WTC11 (cell line): ENCODE results near the gene SHROOM3.

Experiments used
- NFYB ChIP-seq: sonication (generic); formaldehyde crosslinking; conservative IDR thresholded peaks from 2 replicates; pipeline ENCODE4 v1.8.0; 2022; ENCODE audit warnings: low read depth, missing genetic modification reagents
- NR1H2 ChIP-seq: sonication (generic); formaldehyde crosslinking; IDR thresholded peaks from 2 replicates; pipeline ENCODE4 v1.9.0; 2021; ENCODE audit warnings: mild to moderate bottlenecking, moderate library complexity, missing genetic modification reagents
- PRRX2 ChIP-seq: fragments of 250-450 bp; sonication (Bioruptor Pico); IDR thresholded peaks from 2 replicates; pipeline ENCODE4 v1.8.0; 2021; ENCODE audit warnings: mild to moderate bottlenecking
- SMAD3 ChIP-seq: sonication (generic); formaldehyde crosslinking; IDR thresholded peaks from 2 replicates; pipeline ENCODE4 v1.8.0; 2022; ENCODE audit warnings: missing genetic modification reagents, mild to moderate bottlenecking, borderline replicate concordance
- SP1 ChIP-seq: sonication (generic); formaldehyde crosslinking; conservative IDR thresholded peaks from 2 replicates; pipeline ENCODE4 v1.8.1; 2022; ENCODE audit warnings: missing genetic modification reagents
- ZBTB21 ChIP-seq: sonication (generic); formaldehyde crosslinking; IDR thresholded peaks from 2 replicates; pipeline ENCODE4 v1.8.1; 2023; ENCODE audit warnings: mild to moderate bottlenecking, missing genetic modification reagents, borderline replicate concordance
- ZNF416 ChIP-seq: fragments of 250-450 bp; sonication (Bioruptor Pico); IDR thresholded peaks from 2 replicates; pipeline ENCODE4 v1.9.0; 2021; ENCODE audit warnings: mild to moderate bottlenecking, inconsistent platforms
- ZNF423 ChIP-seq: fragments of 250-450 bp; sonication (Bioruptor Pico); IDR thresholded peaks from 2 replicates; pipeline ENCODE4 v2.1.2; 2022; ENCODE audit warnings: mild to moderate bottlenecking, moderate library complexity
- TF ChIP-seq, protein P1 (sequence below): sonication (generic); formaldehyde crosslinking; IDR thresholded peaks from 2 replicates; pipeline ENCODE4 v1.8.1; 2023; ENCODE audit warnings: mild to moderate bottlenecking, missing genetic modification reagents
- TF ChIP-seq, protein P2 (sequence below): fragments of 200-600 bp; IDR thresholded peaks from 2 replicates; pipeline ENCODE4 v1.8.0; 2022; ENCODE audit warnings: antibody characterized with exemption
- TF ChIP-seq, protein P3 (sequence below): sonication (generic); formaldehyde crosslinking; IDR thresholded peaks from 2 replicates; pipeline ENCODE4 v1.8.1; 2023; ENCODE audit warnings: mild to moderate bottlenecking, missing genetic modification reagents, moderate library complexity
- TF ChIP-seq, protein P4 (sequence below): fragments of 250-450 bp; sonication (Bioruptor Pico); IDR thresholded peaks from 2 replicates; pipeline ENCODE4 v1.9.0; 2021; ENCODE audit warnings: mild to moderate bottlenecking
- TF ChIP-seq, protein P5 (sequence below): sonication (generic); formaldehyde crosslinking; IDR thresholded peaks from 2 replicates; pipeline ENCODE4 v1.8.1; 2023; ENCODE audit warnings: mild to moderate bottlenecking, missing genetic modification reagents, borderline replicate concordance
- TF ChIP-seq, protein P6 (sequence below): sonication (generic); formaldehyde crosslinking; IDR thresholded peaks from 2 replicates; pipeline ENCODE4 v1.8.1; 2023; ENCODE audit warnings: mild to moderate bottlenecking, moderate library complexity, missing genetic modification reagents

DNA sequence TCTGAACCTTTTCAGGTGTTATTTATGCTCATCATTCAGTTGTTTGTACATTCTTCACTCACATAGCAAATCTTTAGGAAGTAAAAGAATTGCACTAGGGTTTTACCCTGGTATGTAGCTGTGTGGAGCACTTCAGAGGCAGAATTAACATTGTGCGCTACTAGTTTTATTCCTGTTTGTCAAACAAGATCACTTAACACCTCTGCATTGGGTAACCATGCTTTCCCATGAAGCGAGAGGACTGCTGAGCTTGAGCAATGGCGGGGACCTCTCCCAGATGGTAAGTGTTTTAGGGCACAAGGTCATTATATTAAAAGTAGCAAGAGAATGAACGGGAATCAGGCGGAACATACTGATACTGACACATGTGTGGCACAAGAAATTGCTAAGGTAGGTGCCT lies 59.2 kb downstream of the SHROOM3 start:
- no peak for TF ChIP-seq ZBTB21 (CRISPR knock-in tag)
- TF ChIP-seq, protein P1, sequence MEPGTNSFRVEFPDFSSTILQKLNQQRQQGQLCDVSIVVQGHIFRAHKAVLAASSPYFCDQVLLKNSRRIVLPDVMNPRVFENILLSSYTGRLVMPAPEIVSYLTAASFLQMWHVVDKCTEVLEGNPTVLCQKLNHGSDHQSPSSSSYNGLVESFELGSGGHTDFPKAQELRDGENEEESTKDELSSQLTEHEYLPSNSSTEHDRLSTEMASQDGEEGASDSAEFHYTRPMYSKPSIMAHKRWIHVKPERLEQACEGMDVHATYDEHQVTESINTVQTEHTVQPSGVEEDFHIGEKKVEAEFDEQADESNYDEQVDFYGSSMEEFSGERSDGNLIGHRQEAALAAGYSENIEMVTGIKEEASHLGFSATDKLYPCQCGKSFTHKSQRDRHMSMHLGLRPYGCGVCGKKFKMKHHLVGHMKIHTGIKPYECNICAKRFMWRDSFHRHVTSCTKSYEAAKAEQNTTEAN (CRISPR knock-in tag): no peak
- TF ChIP-seq, protein P2, sequence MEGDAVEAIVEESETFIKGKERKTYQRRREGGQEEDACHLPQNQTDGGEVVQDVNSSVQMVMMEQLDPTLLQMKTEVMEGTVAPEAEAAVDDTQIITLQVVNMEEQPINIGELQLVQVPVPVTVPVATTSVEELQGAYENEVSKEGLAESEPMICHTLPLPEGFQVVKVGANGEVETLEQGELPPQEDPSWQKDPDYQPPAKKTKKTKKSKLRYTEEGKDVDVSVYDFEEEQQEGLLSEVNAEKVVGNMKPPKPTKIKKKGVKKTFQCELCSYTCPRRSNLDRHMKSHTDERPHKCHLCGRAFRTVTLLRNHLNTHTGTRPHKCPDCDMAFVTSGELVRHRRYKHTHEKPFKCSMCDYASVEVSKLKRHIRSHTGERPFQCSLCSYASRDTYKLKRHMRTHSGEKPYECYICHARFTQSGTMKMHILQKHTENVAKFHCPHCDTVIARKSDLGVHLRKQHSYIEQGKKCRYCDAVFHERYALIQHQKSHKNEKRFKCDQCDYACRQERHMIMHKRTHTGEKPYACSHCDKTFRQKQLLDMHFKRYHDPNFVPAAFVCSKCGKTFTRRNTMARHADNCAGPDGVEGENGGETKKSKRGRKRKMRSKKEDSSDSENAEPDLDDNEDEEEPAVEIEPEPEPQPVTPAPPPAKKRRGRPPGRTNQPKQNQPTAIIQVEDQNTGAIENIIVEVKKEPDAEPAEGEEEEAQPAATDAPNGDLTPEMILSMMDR: no peak
- no peak for TF ChIP-seq PRRX2 (CRISPR knock-in tag)
- TF ChIP-seq NFYB (CRISPR knock-in tag): no peak
- TF ChIP-seq ZNF416 (CRISPR knock-in tag): no peak
- TF ChIP-seq, protein P3, sequence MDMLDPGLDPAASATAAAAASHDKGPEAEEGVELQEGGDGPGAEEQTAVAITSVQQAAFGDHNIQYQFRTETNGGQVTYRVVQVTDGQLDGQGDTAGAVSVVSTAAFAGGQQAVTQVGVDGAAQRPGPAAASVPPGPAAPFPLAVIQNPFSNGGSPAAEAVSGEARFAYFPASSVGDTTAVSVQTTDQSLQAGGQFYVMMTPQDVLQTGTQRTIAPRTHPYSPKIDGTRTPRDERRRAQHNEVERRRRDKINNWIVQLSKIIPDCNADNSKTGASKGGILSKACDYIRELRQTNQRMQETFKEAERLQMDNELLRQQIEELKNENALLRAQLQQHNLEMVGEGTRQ: no peak
- TF ChIP-seq NR1H2 (CRISPR knock-in tag): no peak
- no peak for TF ChIP-seq SMAD3
- TF ChIP-seq, protein P4, sequence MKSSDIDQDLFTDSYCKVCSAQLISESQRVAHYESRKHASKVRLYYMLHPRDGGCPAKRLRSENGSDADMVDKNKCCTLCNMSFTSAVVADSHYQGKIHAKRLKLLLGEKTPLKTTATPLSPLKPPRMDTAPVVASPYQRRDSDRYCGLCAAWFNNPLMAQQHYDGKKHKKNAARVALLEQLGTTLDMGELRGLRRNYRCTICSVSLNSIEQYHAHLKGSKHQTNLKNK (CRISPR knock-in tag): no peak
- no peak for TF ChIP-seq ZNF423 (CRISPR knock-in tag)
- TF ChIP-seq, protein P5, sequence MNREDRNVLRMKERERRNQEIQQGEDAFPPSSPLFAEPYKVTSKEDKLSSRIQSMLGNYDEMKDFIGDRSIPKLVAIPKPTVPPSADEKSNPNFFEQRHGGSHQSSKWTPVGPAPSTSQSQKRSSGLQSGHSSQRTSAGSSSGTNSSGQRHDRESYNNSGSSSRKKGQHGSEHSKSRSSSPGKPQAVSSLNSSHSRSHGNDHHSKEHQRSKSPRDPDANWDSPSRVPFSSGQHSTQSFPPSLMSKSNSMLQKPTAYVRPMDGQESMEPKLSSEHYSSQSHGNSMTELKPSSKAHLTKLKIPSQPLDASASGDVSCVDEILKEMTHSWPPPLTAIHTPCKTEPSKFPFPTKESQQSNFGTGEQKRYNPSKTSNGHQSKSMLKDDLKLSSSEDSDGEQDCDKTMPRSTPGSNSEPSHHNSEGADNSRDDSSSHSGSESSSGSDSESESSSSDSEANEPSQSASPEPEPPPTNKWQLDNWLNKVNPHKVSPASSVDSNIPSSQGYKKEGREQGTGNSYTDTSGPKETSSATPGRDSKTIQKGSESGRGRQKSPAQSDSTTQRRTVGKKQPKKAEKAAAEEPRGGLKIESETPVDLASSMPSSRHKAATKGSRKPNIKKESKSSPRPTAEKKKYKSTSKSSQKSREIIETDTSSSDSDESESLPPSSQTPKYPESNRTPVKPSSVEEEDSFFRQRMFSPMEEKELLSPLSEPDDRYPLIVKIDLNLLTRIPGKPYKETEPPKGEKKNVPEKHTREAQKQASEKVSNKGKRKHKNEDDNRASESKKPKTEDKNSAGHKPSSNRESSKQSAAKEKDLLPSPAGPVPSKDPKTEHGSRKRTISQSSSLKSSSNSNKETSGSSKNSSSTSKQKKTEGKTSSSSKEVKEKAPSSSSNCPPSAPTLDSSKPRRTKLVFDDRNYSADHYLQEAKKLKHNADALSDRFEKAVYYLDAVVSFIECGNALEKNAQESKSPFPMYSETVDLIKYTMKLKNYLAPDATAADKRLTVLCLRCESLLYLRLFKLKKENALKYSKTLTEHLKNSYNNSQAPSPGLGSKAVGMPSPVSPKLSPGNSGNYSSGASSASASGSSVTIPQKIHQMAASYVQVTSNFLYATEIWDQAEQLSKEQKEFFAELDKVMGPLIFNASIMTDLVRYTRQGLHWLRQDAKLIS (CRISPR knock-in tag): no peak
- TF ChIP-seq SP1 (CRISPR knock-in tag): no peak
- TF ChIP-seq, protein P6, sequence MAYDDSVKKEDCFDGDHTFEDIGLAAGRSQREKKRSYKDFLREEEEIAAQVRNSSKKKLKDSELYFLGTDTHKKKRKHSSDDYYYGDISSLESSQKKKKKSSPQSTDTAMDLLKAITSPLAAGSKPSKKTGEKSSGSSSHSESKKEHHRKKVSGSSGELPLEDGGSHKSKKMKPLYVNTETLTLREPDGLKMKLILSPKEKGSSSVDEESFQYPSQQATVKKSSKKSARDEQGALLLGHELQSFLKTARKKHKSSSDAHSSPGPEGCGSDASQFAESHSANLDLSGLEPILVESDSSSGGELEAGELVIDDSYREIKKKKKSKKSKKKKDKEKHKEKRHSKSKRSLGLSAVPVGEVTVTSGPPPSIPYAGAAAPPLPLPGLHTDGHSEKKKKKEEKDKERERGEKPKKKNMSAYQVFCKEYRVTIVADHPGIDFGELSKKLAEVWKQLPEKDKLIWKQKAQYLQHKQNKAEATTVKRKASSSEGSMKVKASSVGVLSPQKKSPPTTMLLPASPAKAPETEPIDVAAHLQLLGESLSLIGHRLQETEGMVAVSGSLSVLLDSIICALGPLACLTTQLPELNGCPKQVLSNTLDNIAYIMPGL: no peak
